Astrocyte of the spinal cord (primary cell): ENCODE data around the gene MOSPD2.

Experiments used
- DNase-seq: peaks from one replicate; pipeline ENCODE4 v3.0.0; 2011; ENCODE audit warnings: low read depth, low spot score
- H3K4me3 ChIP-seq: 2 replicates; pipeline ENCODE4 v1.5.1; 2011; ENCODE audit warnings: low read depth, mild to moderate bottlenecking, low read length, moderate library complexity
- CTCF ChIP-seq: IDR thresholded peaks from 2 replicates; pipeline ENCODE4 v1.5.1; 2012; ENCODE audit warnings: low read depth, mild to moderate bottlenecking, low read length, inconsistent platforms
- in situ Hi-C: cut with HindIII; loops from 2 replicates; pipeline ENCODE4 v1.10.0; 2017; ENCODE audit warnings: low sequenced_read_pairs

Gene MOSPD2

GRCh38 chrX:14919407-14919806 is 46.2 kb downstream of the MOSPD2 start:
- in situ Hi-C loops = no loop called here
- no peak overlapping the region for H3K4me3 ChIP-seq
- DNase-seq = no peak
- no peak for TF ChIP-seq CTCF

DNA sequence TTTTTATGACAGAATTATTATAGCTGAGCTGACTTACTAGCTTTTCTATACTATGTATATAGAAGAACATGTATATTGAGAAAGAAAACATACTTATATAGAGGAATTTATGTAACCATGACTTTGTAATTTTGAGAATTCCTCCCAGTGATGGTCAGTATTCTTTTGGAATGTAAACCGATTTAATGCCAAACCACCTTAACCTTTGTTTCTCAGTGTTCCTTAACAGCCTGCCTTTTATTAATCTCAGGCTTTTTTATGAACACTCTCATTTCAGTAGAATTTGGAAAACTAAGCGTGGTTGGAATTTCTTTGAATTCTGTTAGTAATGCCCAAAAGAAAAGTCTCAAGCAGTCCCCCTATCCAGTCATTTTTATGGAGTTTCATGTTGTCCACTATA is 47.0 kb downstream of the MOSPD2 start:
- no peak overlapping the region for H3K4me3 ChIP-seq
- in situ Hi-C loops = no loop called here
- peak; percentile 59 for DNase-seq
- TF ChIP-seq CTCF = no peak

- no peak overlapping the region for H3K4me3 ChIP-seq
- no peak for TF ChIP-seq CTCF
- in situ Hi-C loops = no loop called here
- peak; percentile 82 for DNase-seq
Measured at GRCh38 chrX:14922437-14922836, 49.2 kb downstream of the MOSPD2 start.

- no peak for TF ChIP-seq CTCF
- in situ Hi-C loops = no loop called here
- H3K4me3 ChIP-seq = no peak overlapping the region
- no peak for DNase-seq
Measured at GRCh38 chrX:14923761-14924160, 50.5 kb downstream of the MOSPD2 start.

DNA sequence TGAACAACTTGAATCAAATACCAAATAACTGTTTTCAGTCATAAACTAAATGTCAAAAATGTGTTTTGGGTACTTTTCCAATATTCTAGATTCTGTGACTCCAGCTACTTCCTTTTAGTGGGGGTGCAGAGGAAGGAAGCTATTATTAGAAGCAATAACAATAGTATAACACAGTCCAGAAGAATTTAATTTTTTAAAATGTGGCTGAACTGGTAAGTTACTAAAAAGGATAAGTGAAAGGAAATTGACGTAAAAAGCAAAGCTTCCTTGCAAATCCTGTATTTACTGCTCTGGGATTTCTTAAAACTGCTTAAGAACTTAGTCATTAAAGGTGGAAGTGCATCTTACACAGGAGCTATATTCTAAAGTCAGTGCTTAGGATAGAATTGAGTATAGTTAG is 53.2 kb downstream of the MOSPD2 start:
- no peak for DNase-seq
- H3K4me3 ChIP-seq = no peak overlapping the region
- TF ChIP-seq CTCF = no peak
- in situ Hi-C loops = no loop called here

DNA sequence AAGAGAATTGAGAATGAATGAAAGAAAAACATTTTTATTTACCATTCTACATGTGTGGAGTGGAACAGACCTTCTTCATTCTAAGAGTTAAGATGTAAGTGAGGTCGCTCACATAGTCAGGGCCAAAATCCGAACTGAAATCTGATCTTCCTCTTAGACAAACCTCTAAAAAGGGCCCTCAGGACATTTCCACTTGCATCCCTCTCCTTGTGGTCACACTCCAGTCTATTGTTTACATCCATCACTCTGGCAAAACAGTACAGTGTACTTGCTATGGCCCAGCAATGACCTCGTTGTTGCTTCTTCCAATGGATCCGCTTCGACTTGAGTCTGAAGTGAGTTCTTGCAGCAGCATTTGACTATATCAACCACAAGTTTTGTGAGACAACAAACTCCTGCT is 54.2 kb downstream of the MOSPD2 start:
- in situ Hi-C loops = no loop called here
- no peak for TF ChIP-seq CTCF
- no peak overlapping the region for H3K4me3 ChIP-seq
- DNase-seq = peak; percentile 41

- in situ Hi-C loops = no loop called here
Measured at GRCh38 chrX:14930663-14931062, 57.4 kb downstream of the MOSPD2 start.

More at GRCh38 chrX:14930663-14931062, 57.4 kb downstream of the MOSPD2 start:
- H3K4me3 ChIP-seq = no peak overlapping the region
- DNase-seq = no peak
- no peak for TF ChIP-seq CTCF
